ENCODE measurements around the gene PAFAH2. TPM values are rescaled to one million over a fixed set of nuclear protein-coding genes. Genes with fewer than 3 reads are reported as not detected.

The PAFAH2 gene
- total RNA-seq, 1 experiment from 2014 or later = 8.5 TPM

DNA sequence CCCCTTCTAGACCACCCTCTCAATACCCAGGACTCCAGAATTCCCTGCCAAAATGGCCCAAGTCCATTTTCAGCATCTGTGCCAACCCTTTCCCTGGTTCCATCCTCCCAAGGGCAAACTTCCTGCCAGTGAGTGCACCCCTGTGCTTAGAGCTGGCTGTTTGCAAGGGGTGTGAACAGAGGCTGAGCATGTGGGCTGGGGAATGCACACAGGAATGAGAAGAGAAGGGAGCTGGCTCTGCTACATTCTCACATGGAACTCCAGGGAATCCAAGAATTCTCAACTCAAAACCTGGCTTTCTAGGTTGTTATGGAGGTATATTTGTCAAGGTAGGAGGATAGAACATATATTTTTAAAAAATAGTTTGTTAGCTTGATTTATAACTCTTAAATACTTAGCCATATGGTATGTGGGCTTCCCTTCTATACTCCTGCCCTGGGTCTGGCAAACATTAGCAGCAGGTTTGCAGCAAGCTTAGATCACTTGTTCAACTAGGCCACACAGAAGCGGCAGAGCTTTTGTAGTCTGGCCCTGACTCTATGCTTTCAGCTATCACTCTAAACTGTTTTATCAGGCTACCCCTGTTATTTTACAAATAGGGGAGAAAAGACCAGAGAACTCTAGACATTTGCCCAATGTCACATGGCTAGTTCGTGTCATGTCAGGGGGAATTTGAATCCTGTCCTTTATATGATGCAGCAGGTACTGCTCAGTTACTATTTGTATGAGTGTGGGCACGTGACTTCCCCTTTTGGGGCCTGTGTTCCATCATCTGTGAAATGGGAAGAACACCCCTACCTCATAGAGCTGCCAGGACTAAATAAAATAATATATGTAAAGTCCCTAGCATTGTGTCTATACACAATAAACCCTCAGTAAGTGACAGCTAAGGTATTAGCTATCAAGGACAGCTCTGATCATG is 83.5 kb downstream of the PAFAH2 start:
- TF ChIP-seq, protein P1, sequence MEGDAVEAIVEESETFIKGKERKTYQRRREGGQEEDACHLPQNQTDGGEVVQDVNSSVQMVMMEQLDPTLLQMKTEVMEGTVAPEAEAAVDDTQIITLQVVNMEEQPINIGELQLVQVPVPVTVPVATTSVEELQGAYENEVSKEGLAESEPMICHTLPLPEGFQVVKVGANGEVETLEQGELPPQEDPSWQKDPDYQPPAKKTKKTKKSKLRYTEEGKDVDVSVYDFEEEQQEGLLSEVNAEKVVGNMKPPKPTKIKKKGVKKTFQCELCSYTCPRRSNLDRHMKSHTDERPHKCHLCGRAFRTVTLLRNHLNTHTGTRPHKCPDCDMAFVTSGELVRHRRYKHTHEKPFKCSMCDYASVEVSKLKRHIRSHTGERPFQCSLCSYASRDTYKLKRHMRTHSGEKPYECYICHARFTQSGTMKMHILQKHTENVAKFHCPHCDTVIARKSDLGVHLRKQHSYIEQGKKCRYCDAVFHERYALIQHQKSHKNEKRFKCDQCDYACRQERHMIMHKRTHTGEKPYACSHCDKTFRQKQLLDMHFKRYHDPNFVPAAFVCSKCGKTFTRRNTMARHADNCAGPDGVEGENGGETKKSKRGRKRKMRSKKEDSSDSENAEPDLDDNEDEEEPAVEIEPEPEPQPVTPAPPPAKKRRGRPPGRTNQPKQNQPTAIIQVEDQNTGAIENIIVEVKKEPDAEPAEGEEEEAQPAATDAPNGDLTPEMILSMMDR (IDR thresholded peaks at IDR 0.05) = no peak
- TF ChIP-seq REST (IDR thresholded peaks at IDR 0.05; ENCODE audit: insufficient read depth in 1 of 2, low read depth in 2 of 2, low read length in 1 of 2) = no peak
- TF ChIP-seq TCF7L2 (IDR thresholded peaks at IDR 0.05; ENCODE audit: low read depth, low read length) = no peak
- TF ChIP-seq POLR2AphosphoS5 (IDR thresholded peaks at IDR 0.05; ENCODE audit: low read depth, low read length) = no peak
- no peak for TF ChIP-seq SIN3A (IDR thresholded peaks at IDR 0.05; ENCODE audit: borderline replicate concordance, insufficient read depth, low read depth, low read length)
- ATAC-seq (no peak), DNase-seq (ENCODE audit: low read depth, low spot score) (no peak)
- Histone ChIP-seq H3K4me3 (ENCODE audit: low read depth in 2 of 2, low read length in 2 of 2) (no peak overlapping the region), H3K27ac (ENCODE audit: low read length) (no peak overlapping the region), H3K36me3 (ENCODE audit: control insufficient read depth, insufficient read depth, low read length) (no peaks in the 10 kb centered on the region), H3K27me3 (ENCODE audit: control insufficient read depth, insufficient read depth, low read length) (no peaks in the 10 kb centered on the region), H3K9me3 (ENCODE audit: control insufficient read depth, insufficient read depth, low read depth, low read length) (no peaks in the 10 kb centered on the region), H3K4me1 (ENCODE audit: control insufficient read depth, insufficient read depth, low read length) (no peaks in the 10 kb centered on the region)
- ChIA-PET POLR2A (interaction anchor here (0.6 kb wide), 1 partner anchor 11 kb away, joined by 6 read pairs; no protein-coding TSS in a partner anchor), CTCF (interaction anchor here (0.7 kb wide), 1 partner anchor 1408 kb away, joined by 7 read pairs; no protein-coding TSS in a partner anchor)
- BruUV-seq (replicated peaks) = no TSS peak
- in situ Hi-C loops (cut with HindIII; ENCODE audit: low pct_unique_long_range_greater_than_20kb, low sequenced_read_pairs) (no loop called here), intact Hi-C loops (cut with micrococcal nuclease; ENCODE audit: unreplicated experiment) (no loop called here)

- ATAC-seq (no peak), DNase-seq (ENCODE audit: low read depth, low spot score) (no peak)
- Histone ChIP-seq H3K27me3 (ENCODE audit: control insufficient read depth, insufficient read depth, low read length) (no peaks in the 10 kb centered on the region), H3K9me3 (ENCODE audit: control insufficient read depth, insufficient read depth, low read depth, low read length) (no peaks in the 10 kb centered on the region), H3K27ac (ENCODE audit: low read length) (no peak overlapping the region), H3K4me3 (ENCODE audit: low read depth in 2 of 2, low read length in 2 of 2) (no peak overlapping the region), H3K4me1 (ENCODE audit: control insufficient read depth, insufficient read depth, low read length) (no peaks in the 10 kb centered on the region), H3K36me3 (ENCODE audit: control insufficient read depth, insufficient read depth, low read length) (no peaks in the 10 kb centered on the region)
- ChIA-PET POLR2A (no interaction called here), CTCF (no interaction called here)
- no peak for TF ChIP-seq TCF7L2 (IDR thresholded peaks at IDR 0.05; ENCODE audit: low read depth, low read length)
- no peak for TF ChIP-seq REST (IDR thresholded peaks at IDR 0.05; ENCODE audit: insufficient read depth in 1 of 2, low read depth in 2 of 2, low read length in 1 of 2)
- TF ChIP-seq, protein P1 (IDR thresholded peaks at IDR 0.05) = no peak
- TF ChIP-seq SIN3A (IDR thresholded peaks at IDR 0.05; ENCODE audit: borderline replicate concordance, insufficient read depth, low read depth, low read length) = no peak
- TF ChIP-seq POLR2AphosphoS5 (IDR thresholded peaks at IDR 0.05; ENCODE audit: low read depth, low read length) = no peak
- BruUV-seq (replicated peaks) = no TSS peak
- in situ Hi-C loops (cut with HindIII; ENCODE audit: low pct_unique_long_range_greater_than_20kb, low sequenced_read_pairs) (no loop called here), intact Hi-C loops (cut with micrococcal nuclease; ENCODE audit: unreplicated experiment) (no loop called here)
These were observed 84.7 kb downstream of the PAFAH2 start for GRCh38 chr1:25913206-25913605.

Measured in Panc1 (cell line).